Left lobe of liver (tissue), 2 donors: Measurements from ENCODE around the gene EPHA4. TPM values are rescaled to one million over a fixed set of nuclear protein-coding genes. Genes with fewer than 3 reads are reported as not detected.

Experiments
- ATAC-seq: fragments of 200-7000 bp; cut with Tn5 transposase; one replicate; pipeline ENCODE4 v1.9.1; 2020; ENCODE audit warnings: mild to moderate bottlenecking, moderate library complexity
- DNase-seq: peaks from one replicate; pipeline ENCODE4 v3.0.0-alpha.2; 2020; ENCODE audit warnings: low spot score
- total RNA-seq: library from RNA; stranded (reverse); gene quantifications from one replicate; pipeline ENCODE4 v1.2.1, GENCODE V29; 2021
- donor health status: DM: no; HTN: no; CAD: no; lungs with moderate emphysema.
- donor health status: DM: no; HTN: yes; CAD: no.

Gene EPHA4
- total RNA-seq, 1 donor from 2014 or later: 1.7 TPM

DNA sequence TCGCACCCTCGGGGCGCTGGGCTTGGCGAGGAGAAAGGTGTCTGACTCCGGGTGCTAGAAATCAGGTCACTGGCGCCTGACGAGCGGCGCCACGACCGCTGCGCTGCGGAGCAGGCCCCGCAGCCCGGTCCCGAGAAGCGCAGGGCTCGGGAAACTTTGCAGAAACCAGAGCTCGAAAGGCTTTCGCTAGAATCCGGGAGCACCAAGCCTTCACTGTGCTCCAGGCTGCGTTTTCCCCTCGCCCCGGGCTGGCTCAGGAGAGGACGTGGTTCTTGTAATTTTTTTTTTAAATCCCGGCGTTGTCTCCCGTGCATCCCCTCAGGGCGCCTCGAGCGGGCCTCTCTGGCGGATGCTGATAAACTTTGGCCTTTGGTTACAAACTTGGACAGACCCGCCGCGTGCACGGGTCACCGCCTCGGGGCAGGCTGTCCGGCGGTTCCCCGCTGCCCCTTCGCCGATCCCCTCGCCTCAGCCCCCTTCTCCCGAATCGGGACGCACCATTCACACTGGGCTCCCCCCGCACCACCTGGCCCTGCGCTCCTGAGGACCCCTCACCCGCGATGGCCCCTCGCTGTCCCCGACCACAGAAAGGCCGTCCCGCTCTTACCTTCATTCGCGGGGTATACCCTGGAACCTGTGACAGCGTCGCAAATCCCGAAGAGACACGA lies 419 bp downstream of the EPHA4 start:
- peak; percentile 41 for ATAC-seq
- DNase-seq: peak; percentile 57

DNA sequence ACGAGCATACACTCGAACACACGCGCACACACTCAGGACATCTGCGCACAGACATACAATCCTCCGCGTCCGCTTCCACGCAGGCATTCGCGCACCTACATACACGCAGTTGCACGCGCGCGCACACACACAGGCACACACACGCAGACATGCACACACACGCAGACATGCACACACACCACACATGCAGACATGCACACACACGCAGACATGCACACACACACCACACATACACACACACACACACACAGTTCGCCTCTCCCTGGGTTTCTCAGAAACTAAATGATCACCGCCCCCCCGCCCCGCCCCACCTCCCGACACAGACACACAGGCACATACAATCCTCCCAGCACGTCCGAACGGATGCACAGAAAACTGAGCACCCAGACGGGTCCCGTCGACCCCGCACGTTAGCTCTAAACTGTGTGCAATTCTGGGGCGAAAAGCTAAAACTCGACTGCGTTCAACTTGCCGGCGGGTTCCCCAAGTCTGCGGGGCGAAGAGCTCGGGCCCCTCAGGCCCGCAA lies 1.0 kb downstream of the EPHA4 start:
- no peak for ATAC-seq
- no peak for DNase-seq

- ATAC-seq: no peak
- no peak for DNase-seq
Measured at GRCh38 chr2:221570321-221570935, 1.7 kb downstream of the EPHA4 start.

DNA sequence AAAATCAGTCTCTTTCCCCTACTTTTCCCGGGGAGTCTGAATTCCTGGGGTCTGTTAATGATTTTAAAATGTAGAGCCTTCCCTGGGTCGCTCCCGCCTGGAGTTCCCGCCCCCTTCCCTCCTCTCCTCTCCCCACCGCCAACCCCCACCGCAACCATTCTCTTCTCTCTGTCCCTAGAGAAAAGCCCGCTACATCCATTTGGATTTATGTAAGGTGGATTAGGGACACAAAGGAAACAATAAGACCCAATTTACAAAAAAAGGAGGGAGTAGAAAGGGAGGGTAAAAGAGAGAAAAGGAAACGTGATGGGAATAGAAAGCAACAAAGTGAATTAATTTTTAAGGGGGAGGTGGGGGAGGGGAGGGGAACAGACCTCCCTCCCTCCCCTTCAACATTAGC lies 2.2 kb downstream of the EPHA4 start:
- no peak for DNase-seq
- ATAC-seq: no peak

DNA sequence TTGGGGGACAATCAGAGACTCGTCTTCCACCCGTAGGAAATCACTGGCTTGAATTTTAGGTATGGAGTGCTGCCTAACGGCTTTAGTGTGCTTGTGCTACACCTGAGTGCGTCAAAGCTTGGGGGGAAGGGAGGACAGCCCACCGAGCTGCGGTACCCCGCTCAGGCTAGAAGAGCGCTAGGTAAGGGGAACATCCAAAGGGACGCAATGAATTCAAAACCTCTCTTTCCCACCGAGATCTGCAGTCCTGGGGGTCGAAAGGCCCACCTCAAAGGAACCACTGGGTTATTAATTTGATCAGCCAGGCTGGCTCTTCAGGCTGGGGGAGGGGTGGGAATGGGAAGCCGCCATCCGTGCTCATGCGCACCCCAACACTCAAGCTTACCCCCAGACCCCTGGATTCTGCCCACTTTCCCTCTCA lies 2.7 kb downstream of the EPHA4 start:
- DNase-seq (no peak), ATAC-seq (no peak)

DNA sequence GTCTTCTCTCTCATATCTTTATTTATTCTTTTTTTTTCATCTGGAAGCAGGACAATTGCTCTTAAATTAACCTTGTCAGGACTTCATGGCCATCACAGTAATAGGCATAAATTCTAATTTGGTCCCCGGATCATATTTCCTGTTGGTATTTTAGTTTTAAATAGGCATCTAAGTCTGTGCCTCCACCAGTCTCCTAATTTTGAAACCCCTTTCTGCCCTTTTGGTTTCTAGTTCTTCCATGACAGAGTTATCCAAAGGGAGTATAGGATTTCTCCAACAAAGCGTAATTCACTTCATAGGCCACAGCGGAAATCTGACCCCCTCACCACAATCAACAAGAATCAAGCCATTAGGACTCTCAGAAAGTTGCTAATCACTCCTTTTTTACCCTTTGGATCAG lies 3.8 kb downstream of the EPHA4 start:
- ATAC-seq (no peak), DNase-seq (no peak)

GRCh38 chr2:221567809-221568208 lies 4.3 kb downstream of the EPHA4 start:
- ATAC-seq: no peak
- DNase-seq: no peak

GRCh38 chr2:221567231-221567760 lies 4.8 kb downstream of the EPHA4 start:
- ATAC-seq: no peak
- DNase-seq: no peak

DNA sequence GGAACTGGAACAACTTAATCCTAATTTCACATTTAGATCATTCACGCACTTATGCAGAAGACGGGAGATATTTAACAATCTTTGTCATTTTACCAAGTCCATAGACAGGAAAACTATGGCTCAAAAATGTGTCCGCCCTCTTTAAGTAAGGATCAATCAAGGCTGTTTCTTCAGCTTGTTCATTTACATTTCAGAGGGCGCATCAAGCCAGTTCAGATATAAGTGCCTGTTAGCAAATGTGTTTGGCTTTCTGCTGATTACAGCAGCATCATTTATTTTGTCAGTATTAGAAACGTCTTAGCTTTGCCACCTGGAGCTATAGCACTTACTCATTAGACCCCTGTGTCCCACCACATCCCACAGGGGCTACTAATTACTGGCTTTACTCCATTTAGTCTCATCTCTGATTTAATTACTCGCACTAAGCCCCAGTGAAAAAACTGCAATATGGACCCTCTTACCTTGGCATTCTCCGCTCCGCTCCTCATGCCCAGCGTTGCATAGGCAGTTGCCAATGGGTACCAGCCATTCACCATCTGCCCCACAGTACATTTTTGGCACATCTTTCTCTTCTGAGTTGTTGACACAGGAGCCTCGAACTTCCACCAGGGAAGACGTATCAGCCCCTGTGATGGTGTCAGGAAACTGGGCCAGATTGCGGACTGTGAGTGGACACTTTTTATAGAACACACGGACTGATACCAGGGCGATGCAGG lies 8.7 kb downstream of the EPHA4 start:
- ATAC-seq: no peak
- no peak for DNase-seq

DNA sequence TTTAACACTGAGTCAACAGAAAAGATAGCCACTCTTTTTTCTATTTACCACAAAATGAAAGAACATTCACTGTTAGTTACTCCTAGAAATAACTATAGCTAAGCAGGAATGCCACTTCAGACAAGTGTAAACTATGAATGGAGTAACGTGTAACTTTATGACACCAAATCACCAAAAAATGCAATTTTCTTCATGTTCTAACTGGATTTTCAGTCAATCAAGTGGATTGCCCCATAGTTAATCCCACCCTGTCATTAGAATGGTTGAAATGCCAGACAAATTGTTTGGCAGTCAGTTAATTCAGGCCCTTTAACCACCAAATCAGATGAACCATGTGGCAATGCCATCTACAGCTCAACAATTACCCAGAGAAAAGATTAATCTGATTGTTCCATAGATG lies 9.9 kb downstream of the EPHA4 start:
- DNase-seq (no peak), ATAC-seq (no peak)

DNA sequence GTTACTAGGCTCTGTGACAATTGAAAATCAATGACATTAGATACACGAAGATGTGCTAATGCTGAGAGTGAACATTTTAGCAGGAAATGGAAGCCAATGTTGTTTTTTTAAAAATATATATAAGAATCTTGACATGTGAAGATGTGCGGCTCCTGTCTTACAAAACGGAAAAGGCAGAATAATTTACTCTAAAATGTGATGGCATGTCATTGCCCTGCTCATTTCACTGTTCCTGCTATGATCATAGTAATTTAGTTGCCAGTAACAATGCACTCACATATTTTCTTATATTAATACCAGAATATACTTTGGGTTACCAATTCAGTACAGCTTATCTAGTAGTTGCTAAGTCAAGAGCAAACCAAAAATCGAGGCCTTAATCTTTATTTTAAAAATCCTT lies 10.3 kb downstream of the EPHA4 start:
- DNase-seq: no peak
- ATAC-seq: no peak

DNA sequence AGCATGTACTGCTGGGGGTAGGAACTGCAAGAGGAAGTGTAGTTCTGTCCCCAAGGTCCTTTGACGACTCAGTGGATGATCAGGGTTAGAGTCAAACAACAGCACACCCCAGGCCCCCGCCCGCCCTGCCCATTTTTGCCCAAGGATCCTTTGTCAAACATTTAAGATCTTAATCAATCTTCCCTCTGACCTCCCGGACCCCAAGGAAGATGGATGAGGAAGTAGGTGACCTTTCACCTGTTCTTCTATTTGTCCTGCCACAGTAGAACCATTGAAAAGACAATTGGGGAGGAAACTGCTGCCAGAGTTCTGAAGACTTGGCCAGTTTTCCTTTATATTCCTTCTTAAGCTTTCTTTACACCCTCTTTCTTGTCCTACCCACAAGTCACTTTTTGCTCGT lies 12.1 kb downstream of the EPHA4 start:
- ATAC-seq (no peak), DNase-seq (no peak)

GRCh38 chr2:221558107-221558506 lies 14.0 kb downstream of the EPHA4 start:
- ATAC-seq: no peak
- DNase-seq: no peak

DNA sequence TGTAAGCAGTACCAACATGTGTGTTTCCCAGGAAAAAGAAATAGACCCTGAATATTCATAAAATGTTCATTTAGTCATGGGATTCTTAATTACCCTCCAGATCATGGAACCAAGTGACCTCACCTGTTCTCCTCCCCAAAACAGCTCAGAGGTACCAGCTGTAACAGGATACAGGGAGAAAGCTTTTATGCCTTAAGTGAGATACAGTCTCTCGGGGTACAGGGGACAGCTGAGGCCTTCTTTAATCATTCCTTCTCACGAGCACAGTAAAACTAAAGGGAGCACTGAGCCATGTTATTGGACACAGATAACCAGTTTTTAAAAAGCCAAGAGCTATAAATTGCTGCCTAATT lies 16.6 kb downstream of the EPHA4 start:
- no peak for ATAC-seq
- no peak for DNase-seq

DNA sequence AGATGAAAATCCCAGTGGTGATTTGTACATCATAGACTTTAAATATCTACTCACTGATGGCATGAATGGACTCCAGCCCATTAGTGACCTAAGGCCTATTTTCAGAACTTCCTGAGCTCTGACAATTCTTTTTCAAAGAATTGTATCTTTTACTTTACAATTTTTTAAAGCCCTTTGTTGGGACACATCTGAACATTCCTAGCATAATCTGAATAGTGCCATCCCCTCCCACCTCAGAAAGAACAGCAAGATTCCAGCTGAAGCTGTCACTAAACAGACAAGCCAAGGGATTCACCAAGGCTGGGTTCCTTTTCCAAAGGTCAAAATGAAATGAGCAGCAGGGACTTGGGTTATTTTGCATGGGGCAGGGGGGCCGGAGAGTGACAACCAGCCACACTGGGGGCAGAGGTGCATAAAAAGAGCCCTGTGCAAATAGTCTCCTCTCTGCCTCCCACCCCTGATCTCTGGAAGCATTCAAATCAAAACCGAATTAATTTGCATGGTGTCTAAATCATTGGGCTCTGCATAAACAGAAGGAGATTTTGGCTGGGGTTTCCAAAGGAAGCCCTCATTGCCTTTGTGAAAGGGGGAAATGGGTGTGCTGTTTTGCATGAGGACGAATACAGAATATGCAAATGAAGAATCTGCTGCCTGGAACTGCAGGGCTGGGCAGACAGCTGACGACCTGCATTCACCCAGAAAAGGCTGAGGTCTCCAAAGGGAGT lies 17.2 kb downstream of the EPHA4 start:
- no peak for ATAC-seq
- DNase-seq: no peak

GRCh38 chr2:221553333-221553732 lies 18.8 kb downstream of the EPHA4 start:
- DNase-seq (no peak), ATAC-seq (no peak)

DNA sequence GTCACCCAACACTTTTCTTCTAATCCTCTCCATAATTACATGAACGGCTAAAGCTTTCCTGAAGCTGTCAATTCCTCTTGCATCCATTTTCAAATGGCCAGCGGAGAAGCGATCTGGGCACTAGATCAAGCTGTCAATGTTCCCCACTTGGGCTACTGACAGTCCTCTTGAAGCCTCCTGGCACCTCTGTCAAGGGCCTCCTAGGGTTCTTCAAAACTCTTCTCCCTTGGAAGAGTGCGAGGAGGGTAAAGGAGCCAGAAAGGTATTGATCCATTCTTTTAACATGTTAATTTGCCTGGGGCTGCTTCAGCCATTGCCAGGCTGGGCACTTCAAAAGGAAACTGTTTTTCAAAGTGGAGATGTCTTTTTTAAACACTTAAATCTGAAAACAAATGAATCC lies 19.8 kb downstream of the EPHA4 start:
- DNase-seq: no peak
- no peak for ATAC-seq

- ATAC-seq (no peak), DNase-seq (no peak)
Measured at GRCh38 chr2:221551864-221552263, 20.2 kb downstream of the EPHA4 start.

DNA sequence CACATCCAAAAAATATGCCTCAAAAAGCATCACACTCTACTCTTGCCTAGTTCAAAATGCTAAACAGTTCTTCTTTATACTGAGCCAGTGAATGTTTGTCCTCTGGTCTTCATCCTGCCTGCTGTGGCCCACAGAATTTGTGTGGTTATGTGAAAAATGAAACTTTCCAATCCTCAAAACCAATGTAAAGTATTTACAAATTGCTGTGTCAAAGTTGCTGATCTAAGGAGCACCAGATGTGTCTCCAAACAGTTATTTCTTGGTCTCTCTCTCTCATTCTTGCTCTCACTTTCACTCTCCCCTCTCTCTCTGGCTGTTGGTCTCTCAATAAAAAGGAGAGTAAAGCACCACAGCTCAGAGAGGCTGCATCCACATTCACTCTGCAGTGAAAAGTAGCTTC lies 23.0 kb downstream of the EPHA4 start:
- no peak for ATAC-seq

GRCh38 chr2:221546505-221547225 lies 25.4 kb downstream of the EPHA4 start:
- ATAC-seq (no peak), DNase-seq (no peak)

More for the DNA sequence above, 23.0 kb downstream of the EPHA4 start:
- no peak for DNase-seq
